Stimulated activated CD8-positive, alpha-beta memory T cell treated with anti-CD3 and anti-CD28 coated beads, Interleukin-15, amount 100 ng/mL, for 24 hours (primary cell): ENCODE results near the gene DCAF12.
"Not testable (repeated sequence)": the region's sequence is repeated elsewhere in the genome, so short reads cannot be mapped to it uniquely, and the experiment has no call there.

Experiments used
- DNase-seq: peaks from one replicate; pipeline ENCODE4 v3.0.0-alpha.2; 2020; ENCODE audit warnings: low read depth

Gene DCAF12

DNA sequence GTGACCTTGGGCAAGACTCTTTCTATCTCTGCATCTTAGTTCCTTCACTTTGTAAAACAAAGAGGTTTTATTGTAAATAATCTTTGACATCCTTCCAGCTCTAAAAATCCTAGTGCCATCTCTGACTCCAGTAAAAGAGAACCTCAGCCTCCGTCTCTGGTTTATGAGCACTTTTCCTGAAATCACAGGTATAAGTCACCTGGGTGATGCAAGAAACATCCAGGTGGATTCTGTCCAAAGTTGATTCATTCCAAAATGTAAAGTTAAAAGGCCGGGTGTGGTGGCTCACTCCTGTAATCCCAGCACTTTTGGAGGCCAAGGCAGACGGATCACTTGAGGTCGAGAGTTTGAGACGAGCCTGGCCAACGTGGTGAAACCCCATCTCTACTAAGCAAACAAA, 56.7 kb downstream of the DCAF12 start:
- no peak for DNase-seq

- DNase-seq, result no peak
Observed at GRCh38 chr9:34065541-34065940, 61.0 kb downstream of the DCAF12 start.

DNA sequence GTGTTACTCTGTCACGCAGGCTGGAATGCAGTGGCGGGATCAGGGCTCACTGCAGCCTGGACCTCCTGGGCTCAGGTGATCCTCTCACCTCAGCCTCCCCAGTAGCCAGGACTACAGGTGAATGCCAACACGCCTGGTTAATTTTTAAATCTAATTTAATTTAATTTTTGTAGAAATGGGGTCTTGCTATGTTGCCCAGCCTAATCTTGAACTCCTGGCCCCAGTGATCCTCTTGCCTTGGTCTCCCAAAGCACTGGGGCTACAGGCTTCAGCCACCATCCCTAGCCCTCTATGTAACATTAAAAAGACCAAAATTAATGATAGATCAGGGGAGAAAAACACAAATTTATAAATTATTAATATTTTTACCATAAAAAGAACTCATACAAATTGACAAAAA, 66.5 kb downstream of the DCAF12 start:
- no peak for DNase-seq

- no peak for DNase-seq
Observed at GRCh38 chr9:34059281-34059680, 67.2 kb downstream of the DCAF12 start.

- DNase-seq, result no peak
Observed at GRCh38 chr9:34049630-34050384, 76.7 kb downstream of the DCAF12 start.

- DNase-seq, result peak; percentile 96
Observed at GRCh38 chr9:34048727-34049629, 77.5 kb downstream of the DCAF12 start, which contains the start of gene UBAP2. Gene UBAP2, minus strand, starts transcription at chr9:34048887. Its CDS starts 31,739 bp downstream, at chr9:34017148.

- DNase-seq, result peak; percentile 29
Observed at GRCh38 chr9:34047864-34048726, 78.4 kb downstream of the DCAF12 start.

GRCh38 chr9:34046784-34047379, 79.6 kb downstream of the DCAF12 start:
- DNase-seq, result no peak

DNA sequence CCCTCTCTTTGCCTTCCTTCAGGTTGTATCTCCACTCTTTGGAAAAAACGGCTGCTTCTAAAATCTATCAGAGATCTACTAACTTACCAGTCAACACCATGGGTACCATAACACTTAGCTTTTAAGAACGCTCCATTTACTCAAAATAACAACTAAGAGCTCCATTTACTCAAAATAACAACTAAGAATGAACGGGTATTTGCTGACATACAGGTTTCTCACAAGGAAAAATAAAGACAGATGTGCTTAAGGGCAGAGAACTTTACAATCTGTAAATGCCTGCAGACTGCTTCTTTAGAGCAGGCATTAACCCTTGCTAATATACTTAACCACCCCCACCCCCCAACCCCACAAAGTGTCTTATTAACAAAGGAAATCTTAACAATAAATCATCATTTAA, 80.6 kb downstream of the DCAF12 start:
- no peak for DNase-seq

DNA sequence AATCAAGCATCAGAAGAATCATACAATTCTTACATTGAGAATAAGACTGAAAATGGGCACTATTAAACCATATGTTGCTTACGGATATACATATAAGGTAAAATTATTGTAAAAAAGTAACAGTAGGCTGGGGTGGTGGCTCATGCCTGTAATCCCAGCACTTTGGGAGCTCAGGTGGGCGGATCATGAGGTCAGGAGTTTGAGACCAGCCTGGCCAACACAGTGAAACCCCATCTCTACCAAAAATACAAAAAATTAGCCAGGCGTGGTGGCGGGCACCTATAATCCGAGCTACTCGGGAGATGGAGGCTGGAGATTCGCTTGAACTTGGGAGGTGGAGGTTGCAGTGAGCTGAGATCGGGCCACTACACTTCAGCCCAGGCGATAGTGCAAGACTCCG, 84.4 kb downstream of the DCAF12 start:
- not testable (repeated sequence) for DNase-seq

GRCh38 chr9:34038851-34039250, 87.6 kb downstream of the DCAF12 start:
- DNase-seq, result not testable (repeated sequence)

DNA sequence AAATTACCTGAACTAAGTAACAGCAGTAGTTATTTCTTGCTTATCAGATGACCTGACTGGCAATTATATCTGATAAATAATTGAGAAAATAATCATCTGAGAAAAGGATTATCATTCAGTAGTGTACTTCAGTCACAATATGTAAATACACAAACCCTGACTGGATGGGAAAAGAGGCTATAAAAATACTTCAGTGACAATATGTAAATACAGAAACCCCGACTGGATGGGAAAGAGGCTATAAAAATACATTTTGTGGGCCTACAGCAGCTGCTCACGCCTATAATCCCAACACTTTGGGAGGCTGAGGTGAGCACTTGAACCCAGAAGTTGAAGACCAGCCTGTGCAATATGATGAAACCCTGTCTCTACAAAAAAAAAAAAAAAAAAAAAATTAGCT, 88.9 kb downstream of the DCAF12 start:
- no peak for DNase-seq

DNA sequence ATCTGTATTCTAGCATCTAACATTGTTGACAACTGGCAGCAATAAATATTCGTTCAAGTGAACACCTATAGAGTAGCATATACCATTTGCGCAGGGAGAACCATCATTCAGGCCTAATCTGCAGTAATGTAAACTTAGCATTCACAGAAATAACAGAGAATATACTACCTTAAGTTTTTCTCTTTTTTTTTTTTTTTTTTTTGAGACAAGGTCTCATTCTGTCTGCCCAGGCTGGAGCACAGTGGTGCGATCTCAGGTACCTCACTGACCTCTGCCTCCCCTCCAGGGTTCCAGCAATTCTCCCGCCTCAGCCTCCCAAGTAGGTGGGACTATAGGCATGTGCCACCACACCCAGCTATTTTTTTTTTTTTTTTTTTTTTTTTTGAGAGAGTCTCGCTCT, 89.9 kb downstream of the DCAF12 start:
- DNase-seq, result no peak
